Kasumi-1 (cell line): ENCODE measurements around the gene RPS6KA3.
"Not testable (repeated sequence)": the region's sequence is repeated elsewhere in the genome, so short reads cannot be mapped to it uniquely, and the experiment has no call there.

Experiments used
- DNase-seq, 2 experiments: peaks; one replicate each; lab custom pipeline; 2025; lab: John Stamatoyannopoulos, UW

Gene RPS6KA3

DNA sequence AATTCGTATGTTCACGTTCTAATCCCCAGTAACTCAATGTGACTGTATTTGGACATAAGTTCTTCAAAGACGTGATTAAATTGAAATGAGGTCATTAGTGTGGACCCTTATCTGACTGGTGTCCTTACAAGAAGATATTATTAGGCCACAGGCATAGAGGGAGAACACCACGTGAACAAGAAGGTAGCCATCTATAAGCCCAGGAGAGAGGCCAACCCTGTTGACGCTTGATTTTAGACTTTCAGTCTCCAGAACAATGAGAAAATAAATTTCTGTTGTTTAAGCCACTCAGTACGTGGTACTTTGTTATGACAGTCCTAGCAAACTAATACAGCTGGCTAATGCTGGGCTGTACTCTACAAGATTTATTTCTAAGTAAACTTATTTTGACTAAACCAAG is 123.6 kb downstream of the RPS6KA3 start:
- no peak for DNase-seq

DNA sequence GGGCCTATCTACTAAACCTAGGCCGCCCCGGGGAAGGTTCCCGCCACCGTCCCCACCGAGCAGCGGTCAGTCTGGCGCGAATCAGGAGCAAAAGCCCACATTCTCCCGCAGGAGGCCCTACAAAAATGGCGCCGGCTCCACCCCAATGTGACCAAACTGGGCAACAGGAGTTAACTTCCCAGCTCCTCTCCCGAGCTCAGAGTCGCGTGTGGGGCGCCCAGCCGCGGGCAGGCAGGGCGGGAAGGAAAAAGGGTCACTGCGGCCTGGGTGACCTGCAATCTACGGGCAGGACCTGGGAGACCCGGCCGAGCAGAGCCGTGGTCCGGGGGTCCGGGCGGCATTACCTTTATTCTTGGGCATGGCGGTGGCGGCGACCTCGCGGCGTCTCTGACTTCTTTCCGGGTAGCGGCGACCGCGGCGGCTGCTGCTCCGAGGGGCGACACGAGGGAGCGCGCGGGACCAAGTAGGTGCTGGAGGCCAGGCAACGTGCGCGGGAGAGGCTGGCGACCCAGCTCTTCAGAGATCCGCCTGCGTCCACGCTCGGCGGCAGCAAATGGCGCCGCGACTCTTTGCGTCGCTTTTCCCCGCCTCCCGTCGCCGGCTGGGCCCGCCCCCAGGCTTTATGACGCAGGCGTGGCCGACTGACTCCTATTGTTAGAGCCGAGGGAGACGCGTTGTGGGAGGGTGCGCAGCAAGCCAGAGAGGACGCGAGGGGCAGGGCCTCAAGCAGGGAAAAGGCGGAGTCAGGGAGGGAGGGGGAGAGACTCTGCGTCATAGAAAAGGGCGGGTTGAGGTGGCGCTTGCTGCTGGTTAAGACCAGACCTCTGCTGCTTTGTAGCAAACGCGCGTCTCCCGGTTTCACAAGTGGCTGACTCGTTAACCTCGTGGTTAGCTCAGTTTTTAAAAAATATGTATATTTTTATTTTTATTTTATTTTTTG is 125.2 kb downstream of the RPS6KA3 start, which contains the start of gene EIF1AX:
Gene EIF1AX (minus strand): TSS at position 558 of the 940 bp plus-strand sequence. CDS start 198 bp downstream, at position 360.
- peak; percentile 89 to 93 for DNase-seq

- peak; percentile 20 to 58 for DNase-seq
These were observed 126.3 kb downstream of the RPS6KA3 start for GRCh38 chrX:20140420-20140819.

DNA sequence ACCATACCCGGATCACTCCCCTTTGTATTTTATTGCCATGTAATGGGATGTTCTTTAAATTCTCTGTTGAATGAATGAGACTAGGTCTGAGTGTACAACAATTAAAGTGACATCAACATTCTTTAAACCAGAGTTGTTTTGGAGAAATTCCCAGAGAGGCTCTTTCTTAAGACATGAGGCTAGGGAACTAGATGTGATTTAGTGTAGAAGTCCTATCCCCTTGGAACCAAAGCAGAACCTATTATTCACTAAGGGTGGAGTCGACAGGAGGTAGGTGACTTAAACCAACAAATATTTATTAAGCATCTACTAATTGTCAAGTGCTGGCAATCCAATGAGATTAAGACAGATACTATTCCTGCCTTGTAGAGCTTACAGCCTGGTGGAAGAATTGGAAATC is 126.7 kb downstream of the RPS6KA3 start:
- DNase-seq, result no peak

DNA sequence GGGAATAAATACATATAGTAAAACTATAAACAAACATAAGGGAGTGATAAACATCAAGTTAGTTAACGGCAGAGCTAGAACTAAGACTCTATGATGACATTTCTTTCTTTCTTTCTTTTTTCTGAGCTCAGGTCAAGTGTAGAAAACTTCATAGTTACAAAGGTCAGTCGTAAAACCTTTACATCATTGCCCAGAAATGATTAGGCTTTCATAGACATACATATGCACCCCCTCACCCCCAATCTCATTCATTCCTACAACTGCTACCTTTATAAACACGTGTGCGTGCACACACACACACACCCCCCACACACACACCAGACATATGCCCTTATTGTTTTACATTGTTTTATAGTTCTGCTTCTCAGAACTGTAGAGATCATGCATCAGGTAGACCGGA is 130.8 kb downstream of the RPS6KA3 start:
- DNase-seq, result no peak

DNA sequence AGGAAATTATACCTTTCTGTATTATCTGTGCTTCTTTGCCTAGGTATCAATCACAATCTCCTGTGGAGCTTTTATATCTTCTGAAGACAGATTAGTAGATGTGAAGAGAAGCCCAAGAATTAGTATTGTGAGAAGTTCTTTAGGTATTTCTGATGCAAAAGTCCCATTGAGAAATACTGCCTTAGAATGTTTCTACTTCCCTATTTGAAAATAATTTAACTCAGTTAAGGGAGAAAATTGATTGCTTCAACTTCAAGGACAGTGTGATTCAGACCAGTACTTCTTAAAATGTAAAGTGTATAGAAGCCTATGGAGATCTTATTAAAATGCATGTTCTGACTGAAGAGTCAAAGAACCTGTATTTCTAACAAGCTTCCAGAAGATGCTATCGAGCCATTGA is 134.0 kb downstream of the RPS6KA3 start:
- no peak for DNase-seq

DNA sequence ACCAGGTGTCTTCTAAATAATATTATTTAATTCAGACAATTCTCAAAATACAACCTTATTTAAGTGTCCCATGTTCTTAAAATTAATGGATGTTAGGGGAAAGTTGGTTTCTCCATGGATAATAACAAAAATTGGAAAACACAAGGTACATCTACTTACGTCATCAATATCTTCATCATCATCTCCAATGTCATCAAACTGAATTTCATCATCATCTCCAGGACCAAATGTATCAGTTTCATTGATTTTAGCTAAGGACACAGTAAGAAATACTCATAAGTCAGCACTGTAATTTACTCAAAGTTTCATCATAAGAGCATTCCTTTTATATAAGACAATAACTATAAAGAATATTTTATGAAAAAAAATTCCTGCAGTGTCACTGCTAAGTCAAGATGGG is 136.4 kb downstream of the RPS6KA3 start:
- DNase-seq, result no peak

DNA sequence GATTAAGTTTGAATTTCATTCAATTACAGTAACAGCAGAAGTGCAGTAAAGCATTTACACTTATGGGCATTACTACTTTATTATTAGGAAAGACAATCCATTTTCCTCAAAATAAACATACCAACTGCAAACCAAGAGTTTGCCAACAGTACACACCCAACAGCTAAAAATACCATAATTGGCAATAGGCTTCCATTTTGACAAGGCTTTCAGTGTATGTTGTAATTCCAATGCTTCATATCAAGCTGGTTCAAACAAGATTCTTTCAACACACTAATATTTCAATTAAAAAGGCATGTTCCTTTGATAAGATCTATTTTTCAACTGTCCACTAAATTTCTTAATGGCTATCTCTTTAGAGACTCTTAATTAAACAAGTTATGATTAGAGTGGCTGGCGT is 137.2 kb downstream of the RPS6KA3 start:
- DNase-seq, result no peak

- no peak for DNase-seq
These were observed 138.0 kb downstream of the RPS6KA3 start for GRCh38 chrX:20128670-20129069.

GRCh38 chrX:20127440-20127839 is 139.3 kb downstream of the RPS6KA3 start:
- DNase-seq, result peak in 1 of 2 experiments; percentile 23

DNA sequence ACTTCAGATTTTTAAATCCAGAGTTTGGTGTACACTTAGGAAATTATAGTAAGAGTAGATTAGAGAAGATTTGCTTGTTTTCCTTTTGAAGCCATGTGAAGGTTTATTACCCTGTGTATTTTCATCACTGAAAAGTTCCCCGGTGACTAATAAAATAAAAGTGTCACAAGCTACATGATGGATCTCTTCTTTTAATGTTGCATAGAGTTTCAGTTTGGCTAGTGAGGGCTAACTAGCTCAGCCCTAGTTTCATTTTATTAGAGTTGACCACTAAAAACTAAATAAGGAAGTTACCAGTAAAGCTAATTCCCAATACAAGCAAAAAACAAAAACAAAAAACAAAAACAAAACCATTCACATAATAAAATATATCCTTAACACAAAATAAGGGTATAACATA is 139.9 kb downstream of the RPS6KA3 start:
- DNase-seq, result not testable (repeated sequence)

DNA sequence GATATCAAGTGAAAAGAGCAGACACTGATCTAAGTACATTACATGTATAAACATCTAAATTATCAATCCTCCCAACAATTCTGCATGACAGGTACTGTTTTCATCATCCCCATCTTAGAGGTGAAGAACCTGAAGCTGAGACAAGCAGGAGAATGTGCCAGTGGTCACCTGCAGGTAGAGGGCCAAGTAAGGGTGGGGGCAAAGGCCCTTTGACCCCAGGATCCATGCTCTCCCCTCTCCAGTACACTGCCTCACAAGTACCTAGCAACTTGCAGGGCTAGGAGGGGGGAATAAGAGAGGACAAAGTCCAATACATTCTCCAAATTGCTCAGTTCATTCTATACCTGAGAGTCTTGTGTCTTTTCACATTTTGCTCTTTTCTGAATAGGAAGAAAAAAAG is 141.7 kb downstream of the RPS6KA3 start:
- no peak for DNase-seq

DNA sequence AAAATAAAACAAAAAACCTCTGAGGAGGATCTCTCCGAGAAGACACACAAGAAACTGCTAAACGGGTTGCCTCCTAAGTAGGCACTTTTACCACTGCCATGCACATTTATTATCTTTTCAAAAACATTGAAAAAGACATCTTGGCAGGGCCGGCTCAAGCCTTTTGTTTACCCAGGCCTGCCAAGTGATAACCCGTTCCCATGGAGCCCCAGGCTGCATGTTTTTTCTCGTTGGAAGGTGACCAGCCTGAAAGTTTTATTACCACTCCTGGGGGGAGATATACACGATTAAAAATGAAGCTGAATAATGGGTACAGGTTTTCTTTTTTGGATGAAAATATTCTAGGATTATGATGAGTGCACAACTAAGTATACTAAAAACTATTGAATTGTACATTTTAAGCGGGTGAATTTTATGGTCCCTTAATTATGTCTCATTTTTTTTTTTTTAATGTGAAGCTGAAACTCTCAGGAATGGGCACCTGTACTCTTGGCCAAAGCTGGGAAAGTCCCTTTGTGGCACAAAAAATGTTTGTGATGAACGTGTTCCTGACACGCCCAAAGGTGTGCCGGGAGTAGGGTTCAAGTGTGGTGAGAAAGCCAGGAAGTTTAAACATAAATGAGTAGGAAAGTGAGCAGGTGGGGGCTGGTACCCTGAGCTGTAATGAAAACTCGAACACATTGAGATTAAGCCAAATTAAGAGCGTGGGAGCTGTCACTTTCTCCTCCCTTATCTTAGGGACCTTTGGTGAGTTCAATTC is 148.5 kb downstream of the RPS6KA3 start:
- no peak for DNase-seq

- no peak for DNase-seq
These were observed 150.0 kb downstream of the RPS6KA3 start, which contains the start of gene MAP7D2 for GRCh38 chrX:20116577-20117240. MAP7D2 (minus strand) TSS chrX:20116907; CDS start chrX:20116879, 28 bp downstream.

GRCh38 chrX:20116087-20116576 is 150.6 kb downstream of the RPS6KA3 start:
- no peak for DNase-seq

GRCh38 chrX:20112022-20112774 is 154.5 kb downstream of the RPS6KA3 start:
- no peak for DNase-seq

DNA sequence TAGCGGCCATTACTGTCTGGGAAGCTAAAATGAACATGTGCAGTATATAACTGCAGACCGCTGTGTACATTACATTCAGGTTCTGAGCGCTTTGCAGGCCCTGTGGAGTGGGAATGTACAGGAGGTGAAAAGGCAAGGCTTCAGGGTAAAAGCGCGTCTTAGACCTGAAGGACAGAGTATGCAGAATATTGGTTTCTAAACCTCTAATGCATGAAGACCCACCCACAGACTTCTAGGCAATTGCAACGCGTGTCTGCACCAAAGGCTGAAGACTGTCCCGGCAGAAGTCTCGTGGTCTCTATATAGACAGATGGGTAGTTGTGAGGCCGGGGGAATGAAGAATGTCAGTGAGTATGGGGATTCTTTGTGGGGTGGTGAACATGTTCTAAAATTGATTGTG is 155.4 kb downstream of the RPS6KA3 start:
- no peak for DNase-seq

DNA sequence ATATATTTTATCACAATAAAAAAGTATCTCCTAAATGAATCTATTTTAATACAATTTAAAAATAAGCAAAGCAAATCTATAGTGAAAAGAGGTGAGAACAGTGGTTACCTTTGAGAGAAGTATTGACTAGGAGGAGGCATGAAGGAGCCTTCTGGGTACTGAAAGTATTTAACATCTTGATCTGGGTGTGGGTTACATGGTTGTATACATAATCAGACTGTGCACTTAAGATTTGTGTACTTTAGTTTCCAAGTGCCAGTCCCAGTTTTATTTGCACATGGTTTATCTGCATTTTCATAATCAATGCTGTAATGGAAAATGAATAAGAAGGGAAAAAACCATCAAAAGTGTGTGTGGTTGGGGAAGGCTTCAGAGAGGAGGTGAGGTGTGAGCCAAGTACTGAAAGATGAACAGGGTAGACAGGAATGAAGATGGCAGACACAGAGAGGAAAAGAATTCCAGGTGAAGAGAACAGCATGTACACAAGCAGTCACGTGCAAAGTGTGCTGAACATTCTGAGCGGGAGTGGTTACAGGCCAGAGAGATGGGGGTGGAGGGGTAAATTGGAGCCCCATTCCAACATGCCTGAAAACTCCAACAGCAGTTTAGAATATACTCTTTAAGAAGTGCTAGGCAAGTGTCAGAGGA is 164.7 kb downstream of the RPS6KA3 start:
- DNase-seq, result no peak
